A375 (cell line): ENCODE results near the gene SMAD2. TPM values are rescaled to one million over a fixed set of nuclear protein-coding genes. Genes with fewer than 3 reads are reported as not detected.

Experiments used
- small RNA-seq: library from RNA; depleted of rRNA; stranded (forward); fragments of <200 nt; gene quantifications from one replicate; pipeline ENCODE3, GENCODE V24; 2014
- total RNA-seq: library from RNA; depleted of rRNA; stranded (reverse); fragments of >200 nt; shearing (Covaris generic); gene quantifications from 2 replicates; pipeline ENCODE4 v1.2.3, GENCODE V29; 2014; rRNA removed

The SMAD2 gene
- total RNA-seq, result 57.4 and 61.4 TPM in 2 replicates

GRCh38 chr18:47930199-47930930 is at the start of gene SMAD2:
TSS of gene SMAD2 (minus strand) at chr18:47930659. CDS start at chr18:47896756, 33,903 bp downstream.

Small RNA genes within 50 kb of the gene (small RNA-seq; reads per million reads assigned to genes)
- not detected for gene AC120349.2
- gene MTCO2P2, result not detected
